OCI-LY7 (cell line): ENCODE results near the gene CLPSL2.

Experiments
- CTCF ChIP-seq: fragments of 200-600 bp; sonication (generic); conservative IDR thresholded peaks from 2 replicates; pipeline ENCODE4 v1.5.1; 2014; ENCODE audit warnings: mild to moderate bottlenecking, antibody characterized with exemption, low read length, moderate library complexity, mixed read lengths
- EZH2phosphoT487 ChIP-seq: fragments of 200-600 bp; sonication (generic); IDR thresholded peaks from 2 replicates; pipeline ENCODE4 v1.6.1; 2018; ENCODE audit warnings: low read depth, borderline replicate concordance, mild to moderate bottlenecking, mixed run types, antibody characterized with exemption, low read length, moderate library complexity, mixed read lengths

GRCh38 chr6:35824552-35825192 lies 48.3 kb downstream of the CLPSL2 start:
- no peak for TF ChIP-seq CTCF
- no peak for TF ChIP-seq EZH2phosphoT487
